HepG2 (cell line): ENCODE measurements around the gene NFATC3. TPM values are rescaled to one million over a fixed set of nuclear protein-coding genes. Genes with fewer than 3 reads are reported as not detected.
A peak's percentile ranks its signal among the peaks of the same experiment; 100 is the strongest.

ENCODE experiments used
- AGO1 ChIP-seq: fragments of 200-400 bp; formaldehyde crosslinking; IDR thresholded peaks from 2 replicates; pipeline ENCODE4 v1.6.1; 2017; ENCODE audit warnings: mild to moderate bottlenecking, low read depth, low read length, moderate library complexity; ENCODE audit not compliant: poor library complexity, severe bottlenecking
- ATF6 ChIP-seq: sonication (generic); formaldehyde crosslinking; conservative IDR thresholded peaks from 2 replicates; pipeline ENCODE4 v1.4.0; 2020; ENCODE audit warnings: missing genetic modification reagents
- BRF2 ChIP-seq: sonication (generic); formaldehyde crosslinking; IDR thresholded peaks from 2 replicates; pipeline ENCODE4 v1.8.1; 2022; ENCODE audit warnings: mild to moderate bottlenecking, missing genetic modification reagents
- DDIT3 ChIP-seq: sonication (generic); formaldehyde crosslinking; IDR thresholded peaks from 2 replicates; pipeline ENCODE4 v1.4.0; 2020; ENCODE audit warnings: mild to moderate bottlenecking, missing genetic modification reagents
- DNMT1 ChIP-seq: sonication (generic); formaldehyde crosslinking; IDR thresholded peaks from 2 replicates; pipeline ENCODE4 v1.5.1; 2020; ENCODE audit warnings: mild to moderate bottlenecking, missing genetic modification reagents
- GFI1 ChIP-seq: sonication (generic); formaldehyde crosslinking; IDR thresholded peaks from 2 replicates; pipeline ENCODE4 v1.5.0; 2020; ENCODE audit warnings: missing genetic modification reagents, mild to moderate bottlenecking, borderline replicate concordance
- GTF3A ChIP-seq: sonication (generic); formaldehyde crosslinking; conservative IDR thresholded peaks from 2 replicates; pipeline ENCODE4 v1.4.0; 2020; ENCODE audit warnings: mild to moderate bottlenecking, missing genetic modification reagents
- HOXA3 ChIP-seq: sonication (generic); formaldehyde crosslinking; IDR thresholded peaks from 2 replicates; pipeline ENCODE4 v1.5.0; 2020; ENCODE audit warnings: missing genetic modification reagents
- HOXA7 ChIP-seq: sonication (generic); formaldehyde crosslinking; IDR thresholded peaks from 2 replicates; pipeline ENCODE4 v1.8.1; 2022; ENCODE audit warnings: mild to moderate bottlenecking, missing genetic modification reagents, moderate library complexity
- MAF1 ChIP-seq: sonication (generic); formaldehyde crosslinking; IDR thresholded peaks from 2 replicates; pipeline ENCODE4 v1.5.0; 2020; ENCODE audit warnings: missing genetic modification reagents, borderline replicate concordance
- MTA3 ChIP-seq: sonication (generic); formaldehyde crosslinking; IDR thresholded peaks from 2 replicates; pipeline ENCODE4 v1.4.0; 2020; ENCODE audit warnings: missing genetic modification reagents
- NCOA1 ChIP-seq: sonication (generic); formaldehyde crosslinking; IDR thresholded peaks from 2 replicates; pipeline ENCODE4 v1.9.0; 2021; ENCODE audit warnings: missing genetic modification reagents
- NFKBIZ ChIP-seq: IDR thresholded peaks from 2 replicates; pipeline ENCODE4 v1.6.1; 2018; ENCODE audit warnings: missing genetic modification reagents, missing compliant biosample characterization
- PCBP2 ChIP-seq: fragments of 200-400 bp; formaldehyde crosslinking; optimal IDR thresholded peaks from 2 replicates; pipeline ENCODE3; 2018; ENCODE audit warnings: low read length, low read depth; ENCODE audit not compliant: poor library complexity, severe bottlenecking
- RFX3 ChIP-seq: IDR thresholded peaks from 2 replicates; pipeline ENCODE4 v1.6.1; 2016; ENCODE audit warnings: missing biosample characterization, missing genetic modification reagents
- SATB2 ChIP-seq: sonication (generic); formaldehyde crosslinking; IDR thresholded peaks from 2 replicates; pipeline ENCODE4 v1.5.0; 2020; ENCODE audit warnings: missing genetic modification reagents
- SRSF9 ChIP-seq: fragments of 200-400 bp; formaldehyde crosslinking; IDR thresholded peaks from 2 replicates; pipeline ENCODE4 v1.6.1; 2018; ENCODE audit warnings: borderline replicate concordance, mild to moderate bottlenecking, low read depth, low read length; ENCODE audit not compliant: insufficient read depth, poor library complexity, severe bottlenecking
- TARDBP ChIP-seq: sonication (generic); formaldehyde crosslinking; IDR thresholded peaks from 2 replicates; pipeline ENCODE4 v1.8.0; 2022; ENCODE audit warnings: mild to moderate bottlenecking, missing genetic modification reagents
- U2AF1 ChIP-seq: fragments of 200-400 bp; formaldehyde crosslinking; optimal IDR thresholded peaks from 2 replicates; pipeline ENCODE3; 2017; ENCODE audit warnings: mild to moderate bottlenecking, low read depth, low read length
- ZFP1 ChIP-seq: IDR thresholded peaks from 2 replicates; pipeline ENCODE4 v1.6.1; 2016
- ZMYM4 ChIP-seq: sonication (generic); formaldehyde crosslinking; IDR thresholded peaks from 2 replicates; pipeline ENCODE4 v1.8.1; 2023; ENCODE audit warnings: mild to moderate bottlenecking, missing genetic modification reagents
- ZNF180 ChIP-seq: sonication (generic); formaldehyde crosslinking; IDR thresholded peaks from 2 replicates; pipeline ENCODE4 v1.4.0; 2020; ENCODE audit warnings: low read depth, missing genetic modification reagents, borderline replicate concordance
- ZNF205 ChIP-seq: IDR thresholded peaks from 2 replicates; pipeline ENCODE4 v1.6.1; 2018; ENCODE audit warnings: missing biosample characterization, missing genetic modification reagents
- ZNF441 ChIP-seq: sonication (generic); formaldehyde crosslinking; IDR thresholded peaks from 2 replicates; pipeline ENCODE4 v1.7.0; 2021; ENCODE audit warnings: missing genetic modification reagents, borderline replicate concordance
- ZNF543 ChIP-seq: sonication (generic); formaldehyde crosslinking; IDR thresholded peaks from 2 replicates; pipeline ENCODE4 v1.4.0; 2020; ENCODE audit warnings: mild to moderate bottlenecking, missing genetic modification reagents
- ZNF567 ChIP-seq: sonication (generic); formaldehyde crosslinking; IDR thresholded peaks from 2 replicates; pipeline ENCODE4 v1.8.1; 2023; ENCODE audit warnings: mild to moderate bottlenecking, missing genetic modification reagents, borderline replicate concordance
- polyA plus RNA-seq, 8 experiments: library from polyadenylated mRNA; depleted of rRNA in 3 of 8; stranded (reverse) in 7 of 8; unstranded in 1 of 8; fragments of >200 nt; fragmentation: Illumina TruSeq in 4 of 8; extraction: Trizol in 4 of 8; gene quantifications; 2 replicates each; pipeline versions ENCODE4 v1.2.1 to v1.2.3, GENCODE V29; 2011 to 2016; ENCODE audit warnings: low read depth in 4 of 8, missing spikeins in 1 of 8, mixed read lengths in 1 of 8; ENCODE audit not compliant: insufficient read depth in 1 of 8
- total RNA-seq, 5 experiments: library from RNA; depleted of rRNA; stranded (reverse); fragments of >200 nt; fragmentation: Illumina TruSeq; extraction: Trizol; gene quantifications; 2 replicates each; pipeline ENCODE4 v1.2.3, GENCODE V29; 2016; ENCODE audit warnings: low read depth in 1 of 5

The NFATC3 gene
- total and polyA plus RNA-seq, 2 of the 13 experiments (the other 11 are each of a cell fraction or from before 2014, with no cell fraction given): 52.6 to 62.7 TPM

- 0 out of 2 replicates have a peak, but pooled peaks have one; percentile 12 for TF ChIP-seq MAF1
- no peak; the same call in 1 of the 2 replicates for TF ChIP-seq ZNF543 (CRISPR knock-in tag)
- TF ChIP-seq NCOA1: no peak; the same call in 1 of the 2 replicates
- no peak for TF ChIP-seq PCBP2
- no peak for TF ChIP-seq GFI1 (CRISPR knock-in tag)
- peak; percentile 14; the same call in 1 of the 2 replicates for TF ChIP-seq ZNF180 (CRISPR knock-in tag)
- TF ChIP-seq BRF2 (CRISPR knock-in tag): no peak
- no peak for TF ChIP-seq ZFP1 (CRISPR knock-in tag)
- no peak for TF ChIP-seq MTA3 (CRISPR knock-in tag)
- TF ChIP-seq HOXA3 (CRISPR knock-in tag): peak; percentile 52
- TF ChIP-seq DDIT3: no peak
- peak; percentile 80 for TF ChIP-seq AGO1
- TF ChIP-seq SATB2 (CRISPR knock-in tag): peak; percentile 26; the same call in 1 of the 2 replicates
- 0 out of 2 replicates have a peak, but pooled peaks have one; percentile 29 for TF ChIP-seq GTF3A (CRISPR knock-in tag)
- TF ChIP-seq ZMYM4 (CRISPR knock-in tag): no peak; the same call in 1 of the 2 replicates
- TF ChIP-seq TARDBP: no peak
- TF ChIP-seq HOXA7: no peak
- TF ChIP-seq RFX3 (CRISPR knock-in tag): no peak
- TF ChIP-seq ATF6 (CRISPR knock-in tag): no peak
- TF ChIP-seq ZNF205 (CRISPR knock-in tag): 0 out of 2 replicates have a peak, but pooled peaks have one; percentile 2
- TF ChIP-seq DNMT1: 0 out of 2 replicates have a peak, but pooled peaks have one; percentile 53
- TF ChIP-seq NFKBIZ (CRISPR knock-in tag): no peak; the same call in 1 of the 2 replicates
- TF ChIP-seq ZNF567 (CRISPR knock-in tag): peak; percentile 54
- no peak for TF ChIP-seq ZNF441 (CRISPR knock-in tag)
- TF ChIP-seq SRSF9: no peak
- TF ChIP-seq U2AF1: no peak
These were observed 179.2 kb downstream of the NFATC3 start, which contains the start of gene SLC7A6 (continued) for GRCh38 chr16:68264128-68265077.
